Measurements from ENCODE around the gene FREM1.

DNA sequence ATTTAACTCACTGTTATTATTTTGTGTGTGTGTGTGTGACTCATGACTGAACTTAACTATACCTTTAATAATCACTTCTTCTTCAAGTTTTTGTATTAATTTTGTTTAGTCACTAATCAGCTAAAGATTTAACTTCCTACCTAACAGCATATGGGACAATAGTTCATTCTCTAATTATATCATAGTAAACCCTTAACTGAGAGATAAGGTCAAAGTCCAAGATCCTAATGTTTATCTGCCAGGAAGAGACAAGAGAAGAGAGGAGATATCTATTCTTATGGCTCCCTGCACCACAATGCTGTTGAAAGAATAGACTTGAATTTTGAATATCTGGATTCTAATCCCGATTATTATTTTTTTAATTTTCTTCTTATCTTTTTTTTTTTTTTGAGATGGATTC is 28.1 kb downstream of the FREM1 start:
- TF ChIP-seq, protein P1, sequence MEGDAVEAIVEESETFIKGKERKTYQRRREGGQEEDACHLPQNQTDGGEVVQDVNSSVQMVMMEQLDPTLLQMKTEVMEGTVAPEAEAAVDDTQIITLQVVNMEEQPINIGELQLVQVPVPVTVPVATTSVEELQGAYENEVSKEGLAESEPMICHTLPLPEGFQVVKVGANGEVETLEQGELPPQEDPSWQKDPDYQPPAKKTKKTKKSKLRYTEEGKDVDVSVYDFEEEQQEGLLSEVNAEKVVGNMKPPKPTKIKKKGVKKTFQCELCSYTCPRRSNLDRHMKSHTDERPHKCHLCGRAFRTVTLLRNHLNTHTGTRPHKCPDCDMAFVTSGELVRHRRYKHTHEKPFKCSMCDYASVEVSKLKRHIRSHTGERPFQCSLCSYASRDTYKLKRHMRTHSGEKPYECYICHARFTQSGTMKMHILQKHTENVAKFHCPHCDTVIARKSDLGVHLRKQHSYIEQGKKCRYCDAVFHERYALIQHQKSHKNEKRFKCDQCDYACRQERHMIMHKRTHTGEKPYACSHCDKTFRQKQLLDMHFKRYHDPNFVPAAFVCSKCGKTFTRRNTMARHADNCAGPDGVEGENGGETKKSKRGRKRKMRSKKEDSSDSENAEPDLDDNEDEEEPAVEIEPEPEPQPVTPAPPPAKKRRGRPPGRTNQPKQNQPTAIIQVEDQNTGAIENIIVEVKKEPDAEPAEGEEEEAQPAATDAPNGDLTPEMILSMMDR (IDR thresholded peaks at IDR 0.05), result no peak
- TF ChIP-seq POLR2A (IDR thresholded peaks at IDR 0.05) (no peak), POLR2AphosphoS5 (IDR thresholded peaks at IDR 0.05) (no peak)

Data from breast epithelium (tissue), 3 donors.